NCI-H2227 (cell line): ENCODE results near the gene ALDH9A1.
"Not testable (repeated sequence)": the region's sequence is repeated elsewhere in the genome, so short reads cannot be mapped to it uniquely, and the experiment has no call there.

Experiments used
- DNase-seq: peaks from one replicate; lab custom pipeline; 2025; ENCODE audit not compliant: unreplicated experiment; lab: John Stamatoyannopoulos, UW

The ALDH9A1 gene

GRCh38 chr1:165647517-165647916, 50.8 kb downstream of the ALDH9A1 start:
- DNase-seq: no peak

DNA sequence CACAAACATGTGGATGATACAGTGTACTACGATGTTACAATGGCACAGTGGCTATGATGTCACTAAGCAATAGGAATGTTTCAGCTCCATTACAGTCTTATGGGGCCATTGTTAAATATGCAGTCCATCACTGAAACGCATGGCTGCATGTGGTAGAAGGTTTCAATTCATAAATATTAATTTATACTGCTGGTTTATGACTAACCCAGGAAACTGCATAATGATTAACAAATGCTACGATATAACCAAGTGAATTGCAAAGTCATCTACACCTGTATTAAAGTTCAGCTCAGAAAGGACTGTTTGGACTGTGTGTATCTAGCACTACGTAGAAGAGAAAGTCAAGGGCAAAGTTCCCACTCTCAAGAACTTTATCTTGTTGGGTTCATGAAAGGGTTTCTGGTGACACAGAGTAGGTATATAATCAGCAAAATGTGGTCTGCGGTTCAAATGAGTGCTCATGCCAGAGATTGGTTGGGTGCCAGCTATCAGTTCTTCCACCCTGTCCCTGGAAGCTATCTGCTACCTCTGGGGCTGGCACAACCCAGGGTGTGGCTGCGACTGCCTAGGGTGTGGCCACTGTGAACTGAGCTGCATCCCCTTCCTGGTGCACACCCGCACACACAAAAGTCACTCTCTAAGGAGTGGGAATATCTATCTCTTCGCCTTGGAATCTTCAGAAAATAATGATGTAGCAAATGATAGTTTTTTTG, 52.6 kb downstream of the ALDH9A1 start:
- no peak for DNase-seq

DNA sequence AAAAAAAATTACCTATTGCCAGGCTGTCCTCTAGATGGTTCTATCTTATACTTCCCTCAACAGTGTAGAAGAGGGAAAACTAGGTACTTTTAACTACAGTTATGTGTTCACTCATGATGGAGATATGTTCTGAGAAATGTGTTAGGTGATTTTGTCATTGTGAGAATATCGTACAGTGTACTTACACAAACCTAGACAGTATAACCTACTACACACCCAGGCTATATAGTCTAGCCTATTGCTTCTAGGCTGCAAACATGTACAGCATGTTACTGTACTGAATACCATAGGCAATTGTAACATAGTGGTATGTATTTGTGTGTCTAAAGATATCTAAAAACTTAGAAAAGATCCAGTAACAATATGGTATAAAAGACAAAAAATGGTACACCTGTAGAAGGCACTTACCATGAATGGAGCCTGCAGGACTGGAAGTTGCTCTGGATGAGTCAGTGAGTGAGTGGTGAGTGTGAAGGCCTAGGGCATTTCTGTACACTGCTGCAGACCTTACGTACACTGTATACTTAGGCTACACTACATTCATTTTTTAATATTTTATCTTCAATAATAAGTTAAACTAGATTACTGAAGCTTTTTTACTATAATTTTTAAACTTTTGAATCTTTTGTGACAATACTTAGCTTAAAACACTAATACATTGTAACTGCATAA, 54.2 kb downstream of the ALDH9A1 start:
- no peak for DNase-seq

GRCh38 chr1:165641231-165641987, 57.0 kb downstream of the ALDH9A1 start:
- no peak for DNase-seq

DNA sequence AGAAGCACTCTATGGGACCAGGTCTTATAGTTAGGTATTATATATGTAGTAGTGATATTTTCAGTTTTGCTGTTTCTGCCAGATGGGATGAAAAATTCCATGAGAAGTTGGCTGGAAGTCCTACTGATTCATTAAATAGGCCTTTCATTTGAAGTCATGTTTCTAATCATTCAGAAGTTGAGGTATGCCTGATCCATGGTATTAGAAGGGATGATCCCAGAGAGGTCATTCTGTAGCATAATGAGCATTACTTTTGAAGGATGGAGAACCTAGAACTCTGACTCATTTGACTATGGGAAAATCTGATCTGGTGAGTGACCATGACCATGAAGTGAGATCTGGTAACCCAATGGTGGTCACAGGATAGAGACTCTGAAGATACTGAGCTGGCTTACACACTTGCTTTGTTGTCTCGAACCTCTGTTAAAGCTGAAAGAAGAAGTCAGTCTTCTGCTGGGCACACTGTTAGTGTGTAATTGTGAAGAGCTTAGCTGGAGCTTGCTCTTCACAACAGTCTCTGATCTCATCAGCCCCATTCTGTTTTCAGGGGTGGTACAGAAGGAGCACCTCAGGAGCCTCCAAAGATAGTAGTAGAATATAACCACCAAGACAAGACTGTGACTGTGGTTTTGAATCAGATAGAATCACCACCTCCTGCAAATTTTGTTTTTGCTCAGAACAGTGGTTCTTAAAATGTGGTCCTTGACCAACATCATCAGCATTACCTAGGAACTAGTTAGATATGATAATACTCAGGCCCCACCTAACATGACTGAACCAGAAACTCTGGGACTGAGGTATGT, 58.3 kb downstream of the ALDH9A1 start:
- DNase-seq: no peak

DNA sequence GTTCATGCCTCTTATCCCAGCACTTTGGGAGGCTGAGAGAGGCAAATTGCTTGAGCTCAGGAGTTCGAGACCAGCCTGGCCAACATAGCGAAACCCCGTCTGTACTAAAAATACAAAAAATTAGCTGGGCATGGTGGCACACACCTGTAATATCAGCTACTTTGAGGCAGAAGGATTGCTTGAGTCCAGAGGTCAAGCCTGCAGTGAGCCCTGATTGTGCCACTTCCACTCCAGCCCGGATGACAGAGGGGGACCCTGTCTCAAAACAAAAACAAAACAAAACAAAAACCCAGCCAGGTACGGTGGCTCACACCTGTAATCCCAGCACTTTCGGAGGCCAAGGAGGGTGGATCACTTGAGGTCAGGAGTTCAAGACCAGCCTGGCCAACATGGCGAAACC, 60.2 kb downstream of the ALDH9A1 start:
- DNase-seq: not testable (repeated sequence)

- DNase-seq: no peak
Measured at GRCh38 chr1:165637427-165637826, 60.9 kb downstream of the ALDH9A1 start.

DNA sequence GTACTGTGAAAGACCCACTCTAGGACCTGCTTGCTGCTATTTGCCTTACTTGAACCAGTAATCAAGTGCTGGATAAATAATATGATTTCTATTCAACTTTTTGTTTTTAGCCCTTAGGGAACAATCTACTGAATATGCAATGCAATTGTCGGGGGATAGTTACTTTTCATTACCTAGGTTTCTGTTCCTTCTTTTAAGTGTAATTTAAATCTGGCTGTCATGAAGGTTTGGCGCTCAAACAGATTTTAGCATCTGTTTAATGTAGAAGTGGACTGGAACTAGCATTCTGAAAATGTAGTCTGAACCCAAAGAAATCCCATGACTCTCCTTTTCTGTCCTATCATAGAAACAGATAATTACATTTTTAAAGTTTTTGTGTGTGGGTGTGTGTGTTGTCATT, 62.5 kb downstream of the ALDH9A1 start:
- DNase-seq: no peak

- no peak for DNase-seq
Measured at GRCh38 chr1:165635329-165635728, 63.0 kb downstream of the ALDH9A1 start.

- no peak for DNase-seq
Measured at GRCh38 chr1:165634154-165634921, 64.0 kb downstream of the ALDH9A1 start.

DNA sequence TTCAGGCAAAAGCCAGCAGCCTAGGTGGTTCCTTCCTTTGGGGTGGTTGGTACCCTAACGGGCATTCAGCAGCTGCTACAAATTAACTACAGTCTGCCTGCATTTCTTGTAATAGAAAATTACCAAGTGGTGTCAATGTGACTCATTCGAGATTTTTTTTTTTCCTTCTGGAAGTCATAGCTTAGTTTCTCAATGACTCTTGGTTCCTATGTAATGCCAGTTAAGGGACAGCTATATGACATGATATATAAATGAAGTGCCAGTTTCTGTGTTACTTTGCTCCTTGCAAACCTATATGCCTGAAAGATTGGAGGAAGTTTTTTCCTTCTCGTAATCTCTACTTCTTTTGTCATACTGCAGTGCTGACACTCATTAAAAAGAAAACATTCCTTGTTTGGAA, 64.7 kb downstream of the ALDH9A1 start:
- DNase-seq: no peak

GRCh38 chr1:165632491-165632890, 65.9 kb downstream of the ALDH9A1 start:
- DNase-seq: no peak

DNA sequence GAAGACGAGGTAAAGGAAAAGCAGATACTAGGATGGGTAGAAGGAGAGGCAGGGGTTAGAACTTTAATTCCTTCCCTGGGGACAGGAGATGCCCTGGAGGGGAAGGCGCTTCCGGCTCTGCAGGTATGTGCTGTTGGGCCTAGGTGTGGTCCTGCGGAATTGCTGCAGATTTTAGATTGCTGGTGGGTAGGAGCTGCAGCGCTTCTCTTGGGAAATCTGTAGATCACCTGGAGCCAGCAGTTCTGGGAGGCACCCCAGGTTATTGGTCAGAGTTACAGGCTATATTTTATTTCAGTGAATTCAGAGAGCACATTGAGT, 66.3 kb downstream of the ALDH9A1 start:
- no peak for DNase-seq

DNA sequence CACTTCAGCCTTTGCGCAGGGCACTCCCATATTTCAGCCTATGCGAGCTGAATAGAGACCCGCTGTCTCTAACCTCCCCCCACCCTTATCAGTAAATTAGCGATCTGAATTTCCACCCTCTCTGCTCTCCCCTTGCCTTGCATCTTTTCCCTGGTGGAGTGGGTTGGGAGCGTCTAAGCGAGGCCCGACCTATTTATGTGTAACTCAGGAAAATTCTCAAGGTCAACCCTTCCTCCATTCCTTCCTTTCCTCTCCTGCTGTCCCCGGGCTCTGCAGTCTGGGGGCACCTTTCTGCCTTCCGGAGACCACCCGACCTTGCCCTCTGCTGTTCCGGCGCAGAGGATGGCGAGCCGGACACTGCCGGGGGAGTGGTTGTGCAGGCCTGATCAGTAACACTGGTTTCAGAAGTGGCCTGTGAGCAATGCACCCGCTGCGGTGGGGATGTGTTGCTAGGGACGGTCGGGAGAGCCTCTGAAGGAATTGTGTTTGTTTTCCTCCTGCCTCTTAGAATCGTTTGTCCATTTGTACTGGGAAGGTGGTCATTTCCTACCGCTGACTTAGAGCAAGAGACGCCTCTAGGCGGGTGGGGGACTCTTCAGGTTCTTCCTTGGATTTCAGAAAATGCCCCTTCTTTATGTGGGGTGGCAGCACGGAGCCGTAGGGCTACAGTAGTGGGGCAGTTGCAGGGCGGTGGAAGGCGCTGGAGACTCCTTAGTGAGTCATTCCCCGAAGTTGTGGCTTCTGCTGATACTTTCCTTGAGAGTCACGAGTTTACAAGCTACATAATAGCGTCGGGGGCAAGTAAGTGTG, 66.8 kb downstream of the ALDH9A1 start:
- DNase-seq: peak; percentile 48

DNA sequence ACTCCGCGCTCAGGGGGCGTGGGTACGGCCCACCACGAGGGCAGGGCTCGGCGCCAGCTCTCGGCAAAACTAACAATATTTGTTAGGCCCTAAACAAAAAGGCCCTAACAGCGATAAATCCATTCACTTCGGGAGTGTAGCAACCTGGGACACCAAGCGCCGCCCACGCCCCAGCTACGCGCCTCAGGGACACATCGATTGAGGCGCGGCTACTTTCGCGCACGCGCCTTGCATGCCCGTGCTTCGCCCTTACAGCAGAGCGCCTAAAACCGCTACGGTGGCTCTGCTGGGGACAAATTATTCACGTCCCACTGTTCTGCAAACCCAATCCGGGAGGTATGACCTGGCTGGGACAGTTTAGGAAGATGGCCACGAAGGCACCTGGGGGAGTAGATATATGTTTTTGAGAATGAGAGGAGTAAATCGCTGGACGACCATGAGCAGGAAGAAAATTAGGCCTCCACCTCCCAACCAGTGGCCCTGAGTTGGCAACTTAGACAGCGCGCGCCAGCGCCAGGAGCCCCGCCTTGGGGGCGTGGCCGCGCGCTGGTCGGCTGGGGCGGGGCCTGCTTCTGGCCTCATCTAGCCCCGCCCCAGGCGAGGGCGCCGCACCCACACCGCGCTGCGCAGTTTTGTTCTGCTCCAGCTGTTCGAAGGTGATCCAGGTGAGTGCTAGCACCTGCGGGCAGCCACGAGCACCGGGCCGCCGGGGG, 67.6 kb downstream of the ALDH9A1 start, which contains the start of gene MGST3:
Gene MGST3, plus strand, starts transcription at position 606 of the 713 bp plus-strand sequence. CDS start 18,614 bp downstream, outside the sequence.
- peak; percentile 97 for DNase-seq

DNA sequence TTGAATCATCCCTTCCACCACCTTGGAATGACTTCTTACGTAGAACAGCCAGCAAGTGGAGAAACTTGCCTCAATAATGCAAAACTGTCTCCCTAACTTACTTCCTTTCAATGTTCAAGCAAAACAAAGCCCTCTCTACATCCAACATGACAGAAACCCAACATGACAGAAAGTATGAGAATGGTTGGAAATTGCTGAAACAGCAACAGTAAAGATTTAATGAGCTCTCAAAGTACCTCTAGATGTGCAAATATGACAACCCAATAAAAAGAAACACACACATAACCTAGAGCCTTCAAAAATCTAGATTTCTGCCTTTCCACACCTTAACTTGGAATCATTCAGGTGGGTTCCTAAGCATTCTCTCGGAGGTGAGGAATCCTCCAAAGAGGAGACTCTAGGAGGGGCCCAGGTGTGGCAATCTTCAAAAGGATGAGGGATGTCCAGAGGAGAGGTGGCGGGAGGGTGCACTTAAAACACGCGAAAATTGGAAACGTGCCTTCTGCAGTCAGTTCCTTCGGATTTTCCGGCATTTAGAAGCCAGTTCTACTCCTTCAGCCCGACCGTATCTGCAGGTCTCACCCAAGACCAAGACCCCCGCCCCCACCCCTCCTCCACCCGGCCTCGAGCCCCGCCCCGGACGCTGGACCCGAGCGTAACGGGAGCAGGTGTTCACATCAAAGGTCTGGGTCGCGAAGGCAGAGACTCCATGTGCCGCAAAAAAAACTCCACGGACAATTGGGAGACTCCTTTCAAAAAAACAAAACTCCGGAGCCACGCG, 68.3 kb downstream of the ALDH9A1 start:
- peak; percentile 88 for DNase-seq

GRCh38 chr1:165629151-165629550, 69.2 kb downstream of the ALDH9A1 start:
- DNase-seq: no peak

- no peak for DNase-seq
Measured at GRCh38 chr1:165628147-165628822, 70.1 kb downstream of the ALDH9A1 start.
